ENCODE results near the gene CCDC24. TPM values are rescaled to one million over a fixed set of nuclear protein-coding genes. Genes with fewer than 3 reads are reported as not detected.

The CCDC24 gene
- total and polyA plus RNA-seq, 2 of the 13 experiments (the other 11 are each of a cell fraction or from before 2014, with no cell fraction given): 1.4 to 2.9 TPM

DNA sequence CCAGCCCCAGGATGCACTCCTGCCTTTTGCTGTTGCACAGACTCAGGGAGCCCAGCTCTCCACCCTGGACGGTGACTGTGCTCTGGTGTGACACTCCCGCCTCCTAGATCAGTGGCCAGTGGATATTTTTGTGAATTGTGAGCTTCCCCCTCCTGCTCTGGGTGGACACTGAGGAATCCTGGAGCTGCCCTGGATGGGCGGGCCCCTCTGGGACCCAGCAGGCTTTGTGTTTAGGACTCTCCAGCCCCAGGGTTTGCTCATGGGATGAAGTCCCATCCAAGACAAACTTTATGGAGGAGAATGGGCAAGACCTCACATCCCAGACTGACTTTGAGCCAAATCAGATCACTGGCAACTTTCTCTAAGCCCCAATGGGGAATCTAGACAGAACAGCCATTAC, 23.8 kb downstream of the CCDC24 start:
- Histone ChIP-seq H3K79me2 (ENCODE audit: insufficient read depth, low read length) (no peaks in the 10 kb centered on the region), H3K4me3 (replicated peaks in 1 of 3; ENCODE audit: insufficient read depth in 1 of 3, low read depth in 2 of 3, low read length in 3 of 3) (no peak overlapping the region), H3K9me3 (ENCODE audit: low read length) (no peaks in the 10 kb centered on the region), H3K4me1 (ENCODE audit: insufficient read depth, low read length) (peaks cover 52% of the 10 kb centered on the region), H2AFZ (ENCODE audit: low read length) (no peak overlapping the region), H3K9ac (ENCODE audit: insufficient read depth, low read depth, low read length) (no peak overlapping the region), H3K27ac (ENCODE audit: extremely low read length, insufficient read depth, low read length) (no peak overlapping the region), H3K4me2 (ENCODE audit: low read depth, low read length) (no peak overlapping the region), H3K27me3 (ENCODE audit: control insufficient read depth in 1 of 2, insufficient read depth in 2 of 2, low read length in 2 of 2) (no peaks in the 10 kb centered on the region), H3K36me3 (replicated peaks in 1 of 2; ENCODE audit: control insufficient read depth in 1 of 2, insufficient read depth in 2 of 2, low read length in 2 of 2) (peaks cover 0 to 3% of the 10 kb centered on the region in 2 experiments; a peak in 2 of 5 replicates), H4K20me1 (ENCODE audit: insufficient read depth, low read length) (no peaks in the 10 kb centered on the region)
- ATAC-seq (peak; percentile 7; the same call in 1 of the 3 replicates), FAIRE-seq (no peak), DNase-seq (ENCODE audit: low spot score) (no peak)
- in situ Hi-C loops (cut with HindIII; ENCODE audit: extremely low pct_ligation_motif_present, low pct_unique_long_range_greater_than_20kb) (no loop called here), intact Hi-C loops (cut with micrococcal nuclease; ENCODE audit: unreplicated experiment) (no loop called here)
- TF ChIP-seq SRF (IDR thresholded peaks at IDR 0.05; ENCODE audit: low read depth, low read length) (no peak), ZNF782 (CRISPR knock-in tag; IDR thresholded peaks at IDR 0.05; ENCODE audit: borderline replicate concordance) (no peak), ZNF10 (CRISPR knock-in tag; IDR thresholded peaks at IDR 0.05; ENCODE audit: borderline replicate concordance, low read depth) (no peak)
- ChIA-PET CTCF (ENCODE audit: low intra/inter-chr PET ratio, low total read pairs) (no interaction called here), POLR2A (interaction anchor here (1.2 to 1.7 kb wide), 2 partner anchors 16 to 27 kb away, joined by 3 to 7 read pairs; partner anchors contain the start of gene SLC6A9)
- WGBS (ENCODE audit: low lambda C conversion rate): 71% methylated on average over 2 of the region's 3 CpGs
- no TSS peak for BruUV-seq (replicated peaks)

DNA sequence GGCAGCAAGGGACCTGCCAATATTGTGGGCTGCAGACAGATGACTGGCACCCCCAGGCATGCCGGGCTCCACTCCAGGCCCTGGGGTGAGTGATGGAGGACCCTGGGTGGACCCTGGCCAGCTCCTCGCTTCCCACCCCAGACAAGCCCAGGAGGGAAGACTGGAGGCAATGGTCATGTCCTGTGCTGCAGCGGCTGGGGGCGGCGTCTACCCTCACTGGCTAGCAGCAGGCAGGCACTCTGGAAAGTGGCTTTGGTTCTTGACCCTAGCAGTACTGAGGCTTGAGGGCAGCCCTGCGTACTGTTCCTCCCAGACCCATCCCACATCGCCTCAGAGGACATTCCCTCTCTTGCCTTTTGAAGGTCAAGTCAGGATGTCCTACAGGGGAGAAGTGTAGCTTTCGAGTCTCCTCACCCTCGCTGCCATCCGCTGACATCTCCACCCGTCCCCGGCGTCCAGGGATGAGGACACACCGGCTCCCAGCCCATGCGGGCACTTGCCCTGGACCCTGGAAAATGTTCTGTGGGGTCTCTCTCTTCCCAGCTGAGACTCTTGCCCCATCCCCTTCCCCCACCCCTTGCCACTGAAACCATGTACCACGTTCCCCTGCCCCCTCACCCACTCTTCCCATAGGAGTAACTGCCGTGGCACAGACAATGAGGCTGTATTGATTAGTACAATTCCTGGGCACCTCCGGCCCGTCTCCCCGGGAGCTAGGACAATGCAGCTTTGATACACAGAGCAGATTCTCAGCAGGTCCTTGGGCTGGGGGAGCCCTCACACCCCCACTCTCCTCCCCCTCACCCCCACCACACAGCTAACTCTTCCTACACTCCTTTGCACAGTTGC, 24.9 kb downstream of the CCDC24 start:
- Histone ChIP-seq H3K27me3 (ENCODE audit: control insufficient read depth in 1 of 2, insufficient read depth in 2 of 2, low read length in 2 of 2) (no peaks in the 10 kb centered on the region), H3K36me3 (replicated peaks in 1 of 2; ENCODE audit: control insufficient read depth in 1 of 2, insufficient read depth in 2 of 2, low read length in 2 of 2) (peaks cover 0 to 10% of the 10 kb centered on the region in 2 experiments; a peak in 3 of 5 replicates), H3K9me3 (ENCODE audit: low read length) (no peaks in the 10 kb centered on the region), H3K4me2 (ENCODE audit: low read depth, low read length) (no peak overlapping the region), H3K4me3 (replicated peaks in 1 of 3; ENCODE audit: insufficient read depth in 1 of 3, low read depth in 2 of 3, low read length in 3 of 3) (no peak overlapping the region), H3K27ac (ENCODE audit: extremely low read length, insufficient read depth, low read length) (no peak overlapping the region), H3K4me1 (ENCODE audit: insufficient read depth, low read length) (peaks cover 41% of the 10 kb centered on the region), H2AFZ (ENCODE audit: low read length) (no peak overlapping the region), H3K9ac (ENCODE audit: insufficient read depth, low read depth, low read length) (no peak overlapping the region), H3K79me2 (ENCODE audit: insufficient read depth, low read length) (no peaks in the 10 kb centered on the region), H4K20me1 (ENCODE audit: insufficient read depth, low read length) (no peaks in the 10 kb centered on the region)
- TF ChIP-seq NR2F2 (IDR thresholded peaks at IDR 0.05; ENCODE audit: borderline replicate concordance, low read depth) (no peak), ERF (CRISPR knock-in tag; IDR thresholded peaks at IDR 0.05) (no peak), MTA1 (CRISPR knock-in tag; IDR thresholded peaks at IDR 0.05; ENCODE audit: borderline replicate concordance) (no peak), ZNF773 (CRISPR knock-in tag; IDR thresholded peaks at IDR 0.05; ENCODE audit: borderline replicate concordance) (no peak), CBX5 (CRISPR knock-in tag; IDR thresholded peaks at IDR 0.05; ENCODE audit: borderline replicate concordance) (no peak), ZNF230 (CRISPR knock-in tag; IDR thresholded peaks at IDR 0.05) (no peak), HNRNPL (IDR thresholded peaks at IDR 0.05; ENCODE audit: low read depth, low read length) (no peak), SYNCRIP (IDR thresholded peaks at IDR 0.05; ENCODE audit: insufficient read depth, low read depth, low read length) (no peak), ZNF556 (CRISPR knock-in tag; IDR thresholded peaks at IDR 0.05; ENCODE audit: borderline replicate concordance) (no peak), ZNF546 (CRISPR knock-in tag; conservative IDR thresholded peaks at IDR 0.05) (no peak), ZFP37 (CRISPR knock-in tag; IDR thresholded peaks at IDR 0.05; ENCODE audit: borderline replicate concordance) (no peak), CREM (IDR thresholded peaks at IDR 0.05) (no peak), CREM (CRISPR knock-in tag; IDR thresholded peaks at IDR 0.05) (no peak), ZNF543 (CRISPR knock-in tag; IDR thresholded peaks at IDR 0.05) (no peak), SAFB2 (CRISPR knock-in tag; IDR thresholded peaks at IDR 0.05; ENCODE audit: borderline replicate concordance, low read depth) (no peak), CENPT (CRISPR knock-in tag; IDR thresholded peaks at IDR 0.05; ENCODE audit: low read depth) (no peak), ELF1 (CRISPR knock-in tag; IDR thresholded peaks at IDR 0.05) (no peak), ZFY (CRISPR knock-in tag; IDR thresholded peaks at IDR 0.05) (no peak), HMG20A (CRISPR knock-in tag; IDR thresholded peaks at IDR 0.05; ENCODE audit: borderline replicate concordance) (no peak)
- 89% methylated on average over 12 of the region's 20 CpGs for WGBS (ENCODE audit: low lambda C conversion rate)
- no peak for ATAC-seq
- intact Hi-C loops (cut with micrococcal nuclease; ENCODE audit: unreplicated experiment): no loop called here
- DNase-seq (ENCODE audit: low spot score): no peak
- no TSS peak for BruUV-seq (replicated peaks)
- POLR2A ChIA-PET: no interaction called here
- in situ Hi-C loops (cut with HindIII; ENCODE audit: extremely low pct_ligation_motif_present, low pct_unique_long_range_greater_than_20kb): no loop called here
- no peak for FAIRE-seq
- CTCF ChIA-PET (ENCODE audit: low intra/inter-chr PET ratio, low total read pairs): no interaction called here

Measured in HepG2 (cell line).